GM10248 (cell line): ENCODE data around the gene PHF20.
"Not testable (repeated sequence)": the region's sequence is repeated elsewhere in the genome, so short reads cannot be mapped to it uniquely, and the experiment has no call there.

Experiments
- CTCF ChIA-PET: fragments of 300-600 bp; sonication (Branson Sonifier 250); formaldehyde crosslinking; extraction: SDS; loops from one replicate; lab custom pipeline; 2021; ENCODE audit warnings: antibody characterized with exemption; lab: Yijun Ruan, JAX
- POLR2A ChIA-PET: fragments of 350-650 bp; sonication (Branson Sonifier 250); formaldehyde crosslinking; extraction: SDS; loops from one replicate; lab custom pipeline; 2020; ENCODE audit warnings: antibody characterized with exemption; lab: Yijun Ruan, JAX
- DNase-seq: peaks from one replicate; pipeline ENCODE4 v3.0.0; 2012; ENCODE audit errors: extremely low spot score
- TF ChIP-seq, protein P1 (sequence below): IDR thresholded peaks from 2 replicates; pipeline ENCODE4 v1.5.1; 2012; ENCODE audit warnings: mild to moderate bottlenecking, low read depth; ENCODE audit errors: extremely low read depth, missing control alignments, control extremely low read depth

PHF20 gene

DNA sequence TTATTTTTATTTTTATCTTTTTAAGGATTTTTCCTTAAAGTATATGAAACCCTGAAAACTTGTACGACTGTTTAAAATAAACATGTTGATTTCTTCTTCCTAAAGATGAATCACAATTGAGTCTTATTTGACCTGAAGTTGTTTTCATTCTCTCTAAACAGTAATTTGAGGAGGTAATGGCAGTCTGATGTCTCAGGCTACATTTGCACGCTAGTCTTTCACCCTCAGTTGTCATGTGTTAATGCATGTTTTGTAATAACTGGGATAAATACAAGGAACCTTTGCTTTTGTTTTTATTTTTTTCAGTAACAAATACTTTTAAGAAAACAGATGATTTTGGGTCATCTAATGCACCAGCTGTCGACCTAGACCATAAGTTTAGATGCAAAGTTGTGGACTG is 127.2 kb downstream of the PHF20 start:
- ChIA-PET POLR2A (no interaction called here), CTCF (interaction anchor here (0.8 to 1.5 kb wide), 2 partner anchors 18 to 54 kb away, joined by 3 read pairs; no protein-coding TSS in a partner anchor)
- no peak for DNase-seq
- TF ChIP-seq, protein P1, sequence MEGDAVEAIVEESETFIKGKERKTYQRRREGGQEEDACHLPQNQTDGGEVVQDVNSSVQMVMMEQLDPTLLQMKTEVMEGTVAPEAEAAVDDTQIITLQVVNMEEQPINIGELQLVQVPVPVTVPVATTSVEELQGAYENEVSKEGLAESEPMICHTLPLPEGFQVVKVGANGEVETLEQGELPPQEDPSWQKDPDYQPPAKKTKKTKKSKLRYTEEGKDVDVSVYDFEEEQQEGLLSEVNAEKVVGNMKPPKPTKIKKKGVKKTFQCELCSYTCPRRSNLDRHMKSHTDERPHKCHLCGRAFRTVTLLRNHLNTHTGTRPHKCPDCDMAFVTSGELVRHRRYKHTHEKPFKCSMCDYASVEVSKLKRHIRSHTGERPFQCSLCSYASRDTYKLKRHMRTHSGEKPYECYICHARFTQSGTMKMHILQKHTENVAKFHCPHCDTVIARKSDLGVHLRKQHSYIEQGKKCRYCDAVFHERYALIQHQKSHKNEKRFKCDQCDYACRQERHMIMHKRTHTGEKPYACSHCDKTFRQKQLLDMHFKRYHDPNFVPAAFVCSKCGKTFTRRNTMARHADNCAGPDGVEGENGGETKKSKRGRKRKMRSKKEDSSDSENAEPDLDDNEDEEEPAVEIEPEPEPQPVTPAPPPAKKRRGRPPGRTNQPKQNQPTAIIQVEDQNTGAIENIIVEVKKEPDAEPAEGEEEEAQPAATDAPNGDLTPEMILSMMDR, result no peak

DNA sequence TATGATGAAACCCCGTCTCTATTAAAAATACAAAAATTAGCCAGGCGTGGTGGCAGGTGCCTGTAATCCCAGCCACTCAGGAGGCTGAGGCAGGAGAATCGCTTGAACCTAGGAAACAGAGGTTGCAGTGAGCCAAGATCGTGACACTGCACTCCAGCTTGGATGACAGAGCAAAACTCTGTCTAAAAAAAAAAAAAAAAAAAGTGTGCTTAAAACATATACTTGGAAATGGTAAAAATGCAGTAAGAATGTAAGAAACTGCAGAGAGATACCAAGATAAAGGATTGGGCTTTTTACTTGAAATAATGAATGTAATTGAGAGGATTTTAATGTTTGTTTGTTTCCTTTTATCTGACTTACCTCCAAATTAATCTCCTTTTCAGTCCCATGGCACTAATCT is 129.4 kb downstream of the PHF20 start:
- CTCF ChIA-PET, POLR2A ChIA-PET, DNase-seq: not testable (repeated sequence)

DNA sequence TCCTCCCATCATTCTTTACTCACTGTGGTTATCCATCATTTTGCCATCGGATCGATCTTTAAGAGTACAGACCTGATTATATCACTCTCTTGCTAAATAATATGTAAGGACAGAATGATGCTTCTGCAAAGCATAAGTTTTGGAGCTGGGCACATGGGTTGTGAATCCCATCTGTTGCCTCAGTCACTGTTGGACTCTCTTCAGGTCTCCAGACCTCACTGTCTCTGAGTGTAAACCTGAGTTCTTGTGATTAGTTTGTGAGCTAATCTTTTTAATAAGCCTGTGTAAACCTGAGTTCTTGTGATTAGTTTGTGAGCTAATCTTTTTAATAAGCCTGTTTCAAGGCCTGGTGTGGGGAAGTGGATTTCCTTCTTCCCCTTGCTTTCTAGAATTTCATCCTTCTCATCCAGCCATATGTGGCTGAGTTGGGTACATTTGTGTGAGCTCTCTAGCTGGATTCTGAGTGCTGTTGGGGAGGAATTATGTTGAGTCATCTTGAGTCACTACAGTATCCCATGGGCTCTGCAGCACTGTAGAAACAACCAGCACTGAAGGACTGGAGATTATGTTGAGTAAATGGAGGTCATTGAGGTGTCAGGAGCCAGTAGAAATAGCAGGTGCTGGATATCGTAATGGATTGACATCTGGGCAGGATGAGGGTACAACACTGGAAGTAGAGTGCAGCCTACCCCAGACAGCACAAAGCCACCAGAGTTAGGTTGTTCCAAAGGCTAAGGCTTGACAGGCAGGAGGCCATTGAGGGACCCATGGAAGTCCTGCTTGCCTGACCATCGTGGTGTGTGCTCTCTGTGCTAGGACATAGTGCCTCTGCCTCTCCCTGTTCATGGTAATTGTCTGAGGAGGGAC is 130.1 kb downstream of the PHF20 start:
- DNase-seq, result no peak
- ChIA-PET POLR2A (no interaction called here), CTCF (no interaction called here)
- TF ChIP-seq, protein P1, result no peak

DNA sequence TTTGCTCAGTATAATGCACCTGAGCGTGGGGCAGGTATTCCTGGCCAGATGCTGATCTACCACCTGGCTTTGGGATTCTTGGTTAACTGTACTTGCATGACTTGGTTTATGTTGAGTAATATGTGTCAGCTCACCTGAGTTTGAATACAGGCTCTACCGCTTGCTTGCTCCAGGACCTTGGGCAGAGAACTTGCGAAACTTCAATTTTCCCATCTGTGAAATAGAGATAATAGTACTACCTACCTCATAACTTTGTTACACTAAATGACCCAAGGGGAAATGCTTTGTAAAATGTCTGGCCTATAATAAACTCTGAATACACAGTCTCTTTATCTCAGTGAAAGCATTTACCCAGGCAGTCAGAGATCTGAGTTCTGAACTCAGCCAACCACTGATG is 130.7 kb downstream of the PHF20 start:
- TF ChIP-seq, protein P1, result no peak
- ChIA-PET POLR2A (no interaction called here), CTCF (no interaction called here)
- DNase-seq, result no peak

DNA sequence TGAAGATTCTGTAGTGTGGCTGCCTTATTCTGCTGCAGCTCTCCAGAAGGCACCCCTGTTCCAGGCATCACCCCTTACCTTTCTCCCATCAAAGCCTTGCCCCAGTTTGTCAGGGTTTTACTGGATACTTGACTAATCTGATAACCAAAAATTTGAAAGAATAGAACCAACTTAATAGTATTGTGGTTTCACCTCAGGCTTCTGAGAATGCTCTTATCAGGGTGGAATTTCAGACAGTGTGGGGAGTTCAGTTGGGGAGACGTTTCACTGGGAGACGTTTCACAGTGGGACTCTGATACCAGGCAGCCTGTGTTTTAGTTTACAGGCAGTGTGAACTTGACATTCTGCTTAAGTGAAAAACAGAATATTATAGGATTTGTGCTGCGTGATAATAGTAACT is 132.0 kb downstream of the PHF20 start:
- CTCF ChIA-PET, result no interaction called here
- TF ChIP-seq, protein P1, result no peak
- POLR2A ChIA-PET, result no interaction called here
- no peak for DNase-seq

DNA sequence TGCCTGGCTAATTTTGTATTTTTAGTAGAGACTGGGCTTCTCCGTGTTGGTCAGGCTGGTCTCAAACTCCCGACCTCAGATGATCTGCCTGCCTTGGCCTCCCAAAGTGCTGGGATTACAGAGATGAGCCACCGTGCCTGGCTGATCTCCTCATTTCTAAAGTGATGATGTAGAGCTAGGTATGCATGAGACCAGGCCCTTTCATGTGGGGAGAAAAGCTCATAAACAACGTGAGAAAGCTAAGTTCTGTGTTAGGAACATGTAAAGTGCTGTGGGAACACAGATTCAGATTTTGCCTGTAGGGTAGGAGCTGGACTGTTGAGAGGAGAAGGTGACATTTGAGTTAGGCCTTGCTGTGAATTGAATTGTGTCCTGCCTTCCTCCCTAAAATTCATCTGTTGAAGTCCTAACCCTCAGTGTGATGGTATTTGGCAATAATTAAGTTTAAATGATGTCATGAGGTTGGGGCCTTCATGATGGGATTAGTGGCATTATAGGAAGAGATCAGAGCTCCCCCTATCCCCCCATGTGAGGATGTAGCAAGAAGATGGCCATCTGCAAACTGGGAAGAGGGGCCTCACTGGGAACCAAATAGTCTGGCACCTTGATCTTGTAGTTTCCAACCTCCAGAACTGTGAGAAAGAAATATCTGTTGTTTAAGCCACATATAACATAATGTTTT is 133.3 kb downstream of the PHF20 start:
- no peak for DNase-seq
- ChIA-PET POLR2A (no interaction called here), CTCF (interaction anchor here (0.7 to 1.3 kb wide), 2 partner anchors 11 to 49 kb away, joined by 3 to 4 read pairs; partner anchors contain the start of gene SCAND1)
- TF ChIP-seq, protein P1, result no peak
